Trophoblast cell (in vitro differentiated cells and primary cell): ENCODE data around the gene EPYC.

Source experiments
- DNase-seq, 2 donors: peaks; one replicate each; pipeline ENCODE4 v3.0.0-alpha.2; 2016
- H2AFZ ChIP-seq: 2 replicates; pipeline ENCODE4 v1.6.1; 2013; ENCODE audit warnings: low read length, moderate library complexity, mild to moderate bottlenecking; ENCODE audit not compliant: insufficient read depth, poor library complexity
- H2AK5ac ChIP-seq: 2 replicates; pipeline ENCODE4 v1.6.1; 2013; ENCODE audit warnings: mild to moderate bottlenecking, low read length
- H2BK120ac ChIP-seq: 2 replicates; pipeline ENCODE4 v1.6.1; 2013; ENCODE audit warnings: low read length, mild to moderate bottlenecking, moderate library complexity; ENCODE audit not compliant: insufficient read depth, poor library complexity
- H2BK12ac ChIP-seq: 2 replicates; pipeline ENCODE4 v1.6.1; 2013; ENCODE audit warnings: mild to moderate bottlenecking, low read length, moderate library complexity
- H2BK5ac ChIP-seq: 2 replicates; pipeline ENCODE4 v1.6.1; 2013; ENCODE audit warnings: low read length, low read depth, moderate library complexity, mild to moderate bottlenecking; ENCODE audit not compliant: poor library complexity
- H3K14ac ChIP-seq: 2 replicates; pipeline ENCODE4 v1.6.1; 2013; ENCODE audit warnings: mild to moderate bottlenecking, low read length
- H3K18ac ChIP-seq: 2 replicates; pipeline ENCODE4 v1.6.1; 2013; ENCODE audit warnings: mild to moderate bottlenecking, low read length
- H3K23ac ChIP-seq: 2 replicates; pipeline ENCODE4 v1.6.1; 2013; ENCODE audit warnings: low read length
- H3K27ac ChIP-seq: 2 replicates; pipeline ENCODE4 v1.5.1; 2013; ENCODE audit warnings: low read depth, mild to moderate bottlenecking, inconsistent platforms, low read length, moderate library complexity
- H3K27me3 ChIP-seq: 2 replicates; pipeline ENCODE4 v1.6.1; 2013; ENCODE audit warnings: inconsistent platforms, mild to moderate bottlenecking, low read length, moderate library complexity; ENCODE audit not compliant: insufficient read depth
- H3K36me3 ChIP-seq, 2 experiments: 1 replicate in 1 of 2; 2 replicates in 1 of 2; pipeline ENCODE4 v1.6.1; 2013; ENCODE audit warnings: low read length in 2 of 2, mild to moderate bottlenecking in 2 of 2, moderate library complexity in 1 of 2; ENCODE audit not compliant: insufficient read depth in 2 of 2, control insufficient read depth in 1 of 2
- H3K4ac ChIP-seq: 2 replicates; pipeline ENCODE4 v1.6.1; 2013; ENCODE audit warnings: low read depth, mild to moderate bottlenecking, low read length, moderate library complexity
- H3K4me1 ChIP-seq, 2 experiments: 1 replicate in 1 of 2; 2 replicates in 1 of 2; pipeline ENCODE4 v1.6.1; 2013; ENCODE audit warnings: low read length in 2 of 2, mild to moderate bottlenecking in 2 of 2, moderate library complexity in 1 of 2; ENCODE audit not compliant: insufficient read depth in 2 of 2, control insufficient read depth in 1 of 2
- H3K4me2 ChIP-seq: 2 replicates; pipeline ENCODE4 v1.6.1; 2013; ENCODE audit warnings: inconsistent platforms, mild to moderate bottlenecking, low read length, moderate library complexity
- H3K4me3 ChIP-seq: 2 replicates; pipeline ENCODE4 v1.5.1; 2013; ENCODE audit warnings: mild to moderate bottlenecking, low read depth, low read length, inconsistent platforms
- H3K79me1 ChIP-seq: one replicate; pipeline ENCODE4 v1.6.1; 2013; ENCODE audit warnings: low read length
- H3K79me2 ChIP-seq: 2 replicates; pipeline ENCODE4 v1.6.1; 2013; ENCODE audit warnings: low read length, mild to moderate bottlenecking; ENCODE audit not compliant: control insufficient read depth, insufficient read depth, poor library complexity
- H3K9ac ChIP-seq: 2 replicates; pipeline ENCODE4 v1.6.1; 2013; ENCODE audit warnings: mild to moderate bottlenecking, low read length
- H3K9me3 ChIP-seq: 2 replicates; pipeline ENCODE4 v1.6.1; 2013; ENCODE audit warnings: low read depth, mild to moderate bottlenecking, control low read depth, inconsistent platforms, low read length; ENCODE audit not compliant: insufficient read depth
- H4K12ac ChIP-seq: 2 replicates; pipeline ENCODE4 v1.6.1; 2013; ENCODE audit warnings: low read depth, mild to moderate bottlenecking, low read length, moderate library complexity
- H4K8ac ChIP-seq: 2 replicates; pipeline ENCODE4 v1.6.1; 2013; ENCODE audit warnings: low read depth, mild to moderate bottlenecking, low read length, moderate library complexity
- H4K91ac ChIP-seq: one replicate; pipeline ENCODE4 v1.6.1; 2013; ENCODE audit warnings: low read depth, mild to moderate bottlenecking, low read length, moderate library complexity
- WGBS: extraction: QIAGEN DNeasy Blood & Tissue Kit; methylation state at CpG from one replicate; pipeline ENCODE4 v1.1.7; 2013; ENCODE audit warnings: missing lambda C conversion rate; ENCODE audit not compliant: insufficient read length, insufficient coverage; ENCODE audit errors: extremely low coverage; 5-methylcytosine and 5-hydroxymethylcytosine counted together

The EPYC gene

GRCh38 chr12:90991952-90992465 is 12.8 kb downstream of the EPYC start:
- H3K18ac ChIP-seq, result no peak overlapping the region
- no peaks in the 10 kb centered on the region for H3K79me1 ChIP-seq
- no peak for DNase-seq
- H3K4ac ChIP-seq, result no peak overlapping the region
- H3K79me2 ChIP-seq, result no peaks in the 10 kb centered on the region
- no peak overlapping the region for H2AFZ ChIP-seq
- no peak overlapping the region for H2BK12ac ChIP-seq
- H4K91ac ChIP-seq, result no peak overlapping the region
- no peaks in the 10 kb centered on the region for H3K4me1 ChIP-seq
- H3K27me3 ChIP-seq, result no peaks in the 10 kb centered on the region
- no peaks in the 10 kb centered on the region for H3K36me3 ChIP-seq
- no peak overlapping the region for H2BK120ac ChIP-seq
- no peak overlapping the region for H3K4me3 ChIP-seq
- H3K14ac ChIP-seq, result no peak overlapping the region
- no peak overlapping the region for H3K4me2 ChIP-seq
- no peak overlapping the region for H4K12ac ChIP-seq
- no peak overlapping the region for H3K9ac ChIP-seq
- no CpG with 5 or more reads among the region's 3 CpGs for WGBS
- H2BK5ac ChIP-seq, result no peak overlapping the region
- H3K27ac ChIP-seq, result no peak overlapping the region
- H2AK5ac ChIP-seq, result no peak overlapping the region
- H3K9me3 ChIP-seq, result no peaks in the 10 kb centered on the region
- H4K8ac ChIP-seq, result no peak overlapping the region
- no peak overlapping the region for H3K23ac ChIP-seq

- Histone ChIP-seq H3K36me3 (peaks cover 0 to 2% of the 10 kb centered on the region in 2 experiments), H3K4me2 (no peak overlapping the region), H4K91ac (no peak overlapping the region), H3K9me3 (peaks cover 2% of the 10 kb centered on the region), H3K14ac (no peak overlapping the region), H3K4me3 (no peak overlapping the region), H2BK12ac (no peak overlapping the region), H3K18ac (no peak overlapping the region), H3K9ac (no peak overlapping the region), H2AK5ac (no peak overlapping the region), H3K27me3 (no peaks in the 10 kb centered on the region), H3K4ac (no peak overlapping the region), H2BK120ac (no peak overlapping the region), H3K27ac (no peak overlapping the region), H4K12ac (no peak overlapping the region), H4K8ac (no peak overlapping the region), H2AFZ (no peak overlapping the region), H2BK5ac (no peak overlapping the region), H3K4me1 (no peaks in the 10 kb centered on the region), H3K79me2 (no peaks in the 10 kb centered on the region), H3K23ac (no peak overlapping the region), H3K79me1 (no peaks in the 10 kb centered on the region)
- DNase-seq, result no peak
- WGBS, result no CpG with 5 or more reads among the region's 3 CpGs
Observed at GRCh38 chr12:90990611-90991010, 14.2 kb downstream of the EPYC start.

GRCh38 chr12:90989686-90990111 is 15.1 kb downstream of the EPYC start:
- H2BK12ac ChIP-seq, result no peak overlapping the region
- H3K4me1 ChIP-seq, result no peaks in the 10 kb centered on the region
- H3K9me3 ChIP-seq, result peaks cover 2% of the 10 kb centered on the region
- H3K4me3 ChIP-seq, result no peak overlapping the region
- H2AFZ ChIP-seq, result no peak overlapping the region
- peaks cover 0 to 2% of the 10 kb centered on the region in 2 experiments for H3K36me3 ChIP-seq
- no peaks in the 10 kb centered on the region for H3K79me2 ChIP-seq
- H3K9ac ChIP-seq, result no peak overlapping the region
- no peak overlapping the region for H3K23ac ChIP-seq
- no peak overlapping the region for H2AK5ac ChIP-seq
- no CpG with 5 or more reads among the region's 1 CpG for WGBS
- H3K79me1 ChIP-seq, result no peaks in the 10 kb centered on the region
- no peak overlapping the region for H3K4me2 ChIP-seq
- H4K91ac ChIP-seq, result no peak overlapping the region
- no peak overlapping the region for H2BK120ac ChIP-seq
- H3K27me3 ChIP-seq, result no peaks in the 10 kb centered on the region
- no peak overlapping the region for H3K4ac ChIP-seq
- no peak for DNase-seq
- no peak overlapping the region for H3K27ac ChIP-seq
- H4K8ac ChIP-seq, result no peak overlapping the region
- H4K12ac ChIP-seq, result no peak overlapping the region
- H3K14ac ChIP-seq, result no peak overlapping the region
- no peak overlapping the region for H2BK5ac ChIP-seq
- no peak overlapping the region for H3K18ac ChIP-seq

GRCh38 chr12:90987520-90987919 is 17.3 kb downstream of the EPYC start:
- H2AFZ ChIP-seq, result no peak overlapping the region
- H4K12ac ChIP-seq, result no peak overlapping the region
- no peak overlapping the region for H3K14ac ChIP-seq
- H3K4me3 ChIP-seq, result no peak overlapping the region
- H3K4me2 ChIP-seq, result no peak overlapping the region
- no peak overlapping the region for H2AK5ac ChIP-seq
- no peak overlapping the region for H4K91ac ChIP-seq
- H3K27me3 ChIP-seq, result no peaks in the 10 kb centered on the region
- no peak overlapping the region for H3K27ac ChIP-seq
- H3K4ac ChIP-seq, result no peak overlapping the region
- peaks cover 2% of the 10 kb centered on the region for H3K9me3 ChIP-seq
- no peaks in the 10 kb centered on the region for H3K79me1 ChIP-seq
- H3K79me2 ChIP-seq, result no peaks in the 10 kb centered on the region
- DNase-seq, result peak in 1 of 2 donors; percentile 19
- H3K4me1 ChIP-seq, result no peaks in the 10 kb centered on the region
- peaks cover 0 to 2% of the 10 kb centered on the region in 2 experiments for H3K36me3 ChIP-seq
- H3K18ac ChIP-seq, result no peak overlapping the region
- no peak overlapping the region for H2BK5ac ChIP-seq
- no peak overlapping the region for H2BK12ac ChIP-seq
- no peak overlapping the region for H3K9ac ChIP-seq
- no peak overlapping the region for H2BK120ac ChIP-seq
- H4K8ac ChIP-seq, result no peak overlapping the region
- H3K23ac ChIP-seq, result no peak overlapping the region
- no CpG with 5 or more reads among the region's 1 CpG for WGBS
